DOHH2 (cell line): Measurements from ENCODE around the gene HOXC5.

Experiments used
- H3F3A ChIP-seq: fragments of 200-600 bp; sonication (generic), shearing (Covaris generic); 2 replicates; pipeline ENCODE4 v1.6.0; 2016; ENCODE audit warnings: antibody characterized with exemption, mild to moderate bottlenecking; ENCODE audit not compliant: control insufficient read depth, insufficient read depth
- H3K27ac ChIP-seq: fragments of 200-600 bp; sonication (generic); 2 replicates; pipeline ENCODE4 v1.5.1; 2014; ENCODE audit warnings: low read depth, mild to moderate bottlenecking, low read length, moderate library complexity
- H3K27me3 ChIP-seq: fragments of 200-600 bp; sonication (generic); 2 replicates; pipeline ENCODE4 v1.6.1; 2014; ENCODE audit warnings: mild to moderate bottlenecking, low read length, mixed read lengths; ENCODE audit not compliant: control insufficient read depth
- H3K36me3 ChIP-seq: fragments of 200-600 bp; sonication (generic); 2 replicates; pipeline ENCODE4 v1.6.1; 2014; ENCODE audit warnings: mild to moderate bottlenecking, low read length, moderate library complexity, mixed read lengths; ENCODE audit not compliant: control insufficient read depth
- H3K4me1 ChIP-seq: fragments of 200-600 bp; sonication (generic); 2 replicates; pipeline ENCODE4 v1.6.1; 2014; ENCODE audit warnings: mild to moderate bottlenecking, low read length, mixed read lengths; ENCODE audit not compliant: control insufficient read depth
- H3K4me2 ChIP-seq: fragments of 200-600 bp; sonication (generic); 2 replicates; pipeline ENCODE4 v1.6.0; 2014; ENCODE audit warnings: mild to moderate bottlenecking, low read length, moderate library complexity
- H3K4me3 ChIP-seq: fragments of 200-600 bp; sonication (generic); 2 replicates; pipeline ENCODE4 v1.5.1; 2014; ENCODE audit warnings: mild to moderate bottlenecking, low read length, mixed read lengths
- H3K79me2 ChIP-seq: fragments of 200-600 bp; sonication (generic); 2 replicates; pipeline ENCODE4 v1.6.1; 2014; ENCODE audit warnings: mild to moderate bottlenecking, low read length, mixed read lengths; ENCODE audit not compliant: control insufficient read depth
- H3K9me2 ChIP-seq: fragments of 200-600 bp; sonication (generic); replicated peaks from 2 replicates; pipeline ENCODE4 v1.6.1; 2014; ENCODE audit warnings: mild to moderate bottlenecking, low read length, mixed read lengths; ENCODE audit not compliant: control insufficient read depth
- H3K9me3 ChIP-seq: fragments of 200-600 bp; sonication (generic); 2 replicates; pipeline ENCODE4 v1.6.1; 2014; ENCODE audit warnings: antibody characterized with exemption, low read length, mixed read lengths; ENCODE audit not compliant: control insufficient read depth, insufficient read depth
- H4K20me1 ChIP-seq: fragments of 200-600 bp; sonication (generic); 2 replicates; pipeline ENCODE4 v1.6.0; 2014; ENCODE audit warnings: low read depth, mild to moderate bottlenecking, antibody characterized with exemption, low read length, moderate library complexity; ENCODE audit not compliant: control insufficient read depth, insufficient read depth
- CTCF ChIP-seq: fragments of 200-600 bp; sonication (generic); IDR thresholded peaks from one replicate; pipeline ENCODE4 v1.5.1; 2014; ENCODE audit warnings: antibody characterized with exemption, mild to moderate bottlenecking, low read depth, low read length; ENCODE audit not compliant: poor library complexity, severe bottlenecking
- EZH2phosphoT487 ChIP-seq: fragments of 200-600 bp; sonication (generic); IDR thresholded peaks from 2 replicates; pipeline ENCODE4 v1.6.1; 2017; ENCODE audit warnings: borderline replicate concordance, mild to moderate bottlenecking, antibody characterized with exemption, low read length, moderate library complexity, mixed read lengths

HOXC5 gene

GRCh38 chr12:54068418-54069070, 35.7 kb downstream of the HOXC5 start:
- H3K27me3 ChIP-seq, result peaks cover 11% of the 10 kb centered on the region
- H3K9me3 ChIP-seq, result no peaks in the 10 kb centered on the region
- no peaks in the 10 kb centered on the region for H3K79me2 ChIP-seq
- no peaks in the 10 kb centered on the region for H3K9me2 ChIP-seq
- H3K4me3 ChIP-seq, result no peak overlapping the region
- no peaks in the 10 kb centered on the region for H3F3A ChIP-seq
- no peak for TF ChIP-seq CTCF
- TF ChIP-seq EZH2phosphoT487, result no peak
- no peak overlapping the region for H3K4me2 ChIP-seq
- H3K36me3 ChIP-seq, result no peaks in the 10 kb centered on the region
- no peak overlapping the region for H3K27ac ChIP-seq
- no peaks in the 10 kb centered on the region for H3K4me1 ChIP-seq
- H4K20me1 ChIP-seq, result no peaks in the 10 kb centered on the region

- H3K4me1 ChIP-seq, result no peaks in the 10 kb centered on the region
- H3K4me3 ChIP-seq, result no peak overlapping the region
- no peaks in the 10 kb centered on the region for H4K20me1 ChIP-seq
- H3K27ac ChIP-seq, result no peak overlapping the region
- no peak for TF ChIP-seq CTCF
- no peak for TF ChIP-seq EZH2phosphoT487
- peaks cover 16% of the 10 kb centered on the region for H3K27me3 ChIP-seq
- no peaks in the 10 kb centered on the region for H3K79me2 ChIP-seq
- H3K9me3 ChIP-seq, result no peaks in the 10 kb centered on the region
- no peaks in the 10 kb centered on the region for H3F3A ChIP-seq
- H3K36me3 ChIP-seq, result no peaks in the 10 kb centered on the region
- no peaks in the 10 kb centered on the region for H3K9me2 ChIP-seq
- no peak overlapping the region for H3K4me2 ChIP-seq
Observed at GRCh38 chr12:54071942-54072341, 39.1 kb downstream of the HOXC5 start.

DNA sequence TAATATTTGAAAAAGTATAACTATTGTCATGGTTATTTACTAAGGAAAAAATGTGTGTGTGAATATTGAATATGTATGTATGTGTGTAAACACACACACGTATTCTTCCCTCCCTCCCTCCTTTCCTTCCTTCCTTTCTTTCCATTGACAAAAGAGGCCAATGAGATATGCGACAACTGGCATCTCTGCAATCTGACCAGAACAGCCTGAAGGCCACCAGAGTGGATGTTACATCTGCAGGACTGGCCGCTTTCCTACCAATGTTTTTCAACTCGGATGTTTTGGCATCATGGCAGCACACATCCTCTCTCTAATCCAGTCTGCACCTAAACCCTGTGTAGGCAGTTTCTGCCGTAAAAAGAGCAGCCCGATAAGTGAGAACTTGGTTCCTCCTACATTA, 41.5 kb downstream of the HOXC5 start:
- no peaks in the 10 kb centered on the region for H3K4me1 ChIP-seq
- no peaks in the 10 kb centered on the region for H4K20me1 ChIP-seq
- H3K27ac ChIP-seq, result no peak overlapping the region
- H3K79me2 ChIP-seq, result no peaks in the 10 kb centered on the region
- H3F3A ChIP-seq, result no peaks in the 10 kb centered on the region
- H3K36me3 ChIP-seq, result no peaks in the 10 kb centered on the region
- no peak overlapping the region for H3K4me3 ChIP-seq
- H3K9me3 ChIP-seq, result no peaks in the 10 kb centered on the region
- TF ChIP-seq CTCF (no peak), EZH2phosphoT487 (no peak)
- H3K27me3 ChIP-seq, result peaks cover 16% of the 10 kb centered on the region
- no peak overlapping the region for H3K4me2 ChIP-seq
- no peaks in the 10 kb centered on the region for H3K9me2 ChIP-seq
